ENCODE data around the gene AMPH.

AMPH gene

GRCh38 chr7:38453168-38453567 is 178.0 kb downstream of the AMPH start:
- H3K36me3 ChIP-seq (ENCODE audit: insufficient read depth): no peaks in the 10 kb centered on the region
- H4K20me1 ChIP-seq (ENCODE audit: insufficient read depth): no peaks in the 10 kb centered on the region
- H3K4me1 ChIP-seq (ENCODE audit: low read depth, poor library complexity, severe bottlenecking): no peaks in the 10 kb centered on the region
- no peak overlapping the region for H3K4me2 ChIP-seq
- H3K27ac ChIP-seq: no peak overlapping the region
- H3K4me3 ChIP-seq (IDR thresholded peaks at IDR 0.05; ENCODE audit: insufficient read depth, low read depth, low read length): no peak overlapping the region
- no peaks in the 10 kb centered on the region for H3K27me3 ChIP-seq (ENCODE audit: insufficient read depth, low read depth)
- no peaks in the 10 kb centered on the region for H3K79me2 ChIP-seq (ENCODE audit: insufficient read depth, low read depth)
- TF ChIP-seq, protein P1, sequence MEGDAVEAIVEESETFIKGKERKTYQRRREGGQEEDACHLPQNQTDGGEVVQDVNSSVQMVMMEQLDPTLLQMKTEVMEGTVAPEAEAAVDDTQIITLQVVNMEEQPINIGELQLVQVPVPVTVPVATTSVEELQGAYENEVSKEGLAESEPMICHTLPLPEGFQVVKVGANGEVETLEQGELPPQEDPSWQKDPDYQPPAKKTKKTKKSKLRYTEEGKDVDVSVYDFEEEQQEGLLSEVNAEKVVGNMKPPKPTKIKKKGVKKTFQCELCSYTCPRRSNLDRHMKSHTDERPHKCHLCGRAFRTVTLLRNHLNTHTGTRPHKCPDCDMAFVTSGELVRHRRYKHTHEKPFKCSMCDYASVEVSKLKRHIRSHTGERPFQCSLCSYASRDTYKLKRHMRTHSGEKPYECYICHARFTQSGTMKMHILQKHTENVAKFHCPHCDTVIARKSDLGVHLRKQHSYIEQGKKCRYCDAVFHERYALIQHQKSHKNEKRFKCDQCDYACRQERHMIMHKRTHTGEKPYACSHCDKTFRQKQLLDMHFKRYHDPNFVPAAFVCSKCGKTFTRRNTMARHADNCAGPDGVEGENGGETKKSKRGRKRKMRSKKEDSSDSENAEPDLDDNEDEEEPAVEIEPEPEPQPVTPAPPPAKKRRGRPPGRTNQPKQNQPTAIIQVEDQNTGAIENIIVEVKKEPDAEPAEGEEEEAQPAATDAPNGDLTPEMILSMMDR (conservative IDR thresholded peaks at IDR 0.05; ENCODE audit: low read depth, low read length): no peak
- no peak overlapping the region for H2AFZ ChIP-seq (ENCODE audit: low read depth)
- no peak overlapping the region for H3K9ac ChIP-seq

- Histone ChIP-seq H3K36me3 (ENCODE audit: insufficient read depth) (no peaks in the 10 kb centered on the region), H3K27me3 (ENCODE audit: insufficient read depth, low read depth) (no peaks in the 10 kb centered on the region), H3K79me2 (ENCODE audit: insufficient read depth, low read depth) (no peaks in the 10 kb centered on the region), H2AFZ (ENCODE audit: low read depth) (no peak overlapping the region), H3K27ac (no peak overlapping the region), H4K20me1 (ENCODE audit: insufficient read depth) (no peaks in the 10 kb centered on the region), H3K4me3 (IDR thresholded peaks at IDR 0.05; ENCODE audit: insufficient read depth, low read depth, low read length) (no peak overlapping the region), H3K4me2 (no peak overlapping the region), H3K4me1 (ENCODE audit: low read depth, poor library complexity, severe bottlenecking) (no peaks in the 10 kb centered on the region), H3K9ac (no peak overlapping the region)
- TF ChIP-seq, protein P1 (conservative IDR thresholded peaks at IDR 0.05; ENCODE audit: low read depth, low read length): no peak
These were observed 178.5 kb downstream of the AMPH start for GRCh38 chr7:38452681-38453108.

GRCh38 chr7:38451840-38452239 is 179.3 kb downstream of the AMPH start:
- TF ChIP-seq, protein P1 (conservative IDR thresholded peaks at IDR 0.05; ENCODE audit: low read depth, low read length): peak; percentile 37; the same call in 1 of the 2 replicates
- H3K27me3 ChIP-seq (ENCODE audit: insufficient read depth, low read depth): no peaks in the 10 kb centered on the region

DNA sequence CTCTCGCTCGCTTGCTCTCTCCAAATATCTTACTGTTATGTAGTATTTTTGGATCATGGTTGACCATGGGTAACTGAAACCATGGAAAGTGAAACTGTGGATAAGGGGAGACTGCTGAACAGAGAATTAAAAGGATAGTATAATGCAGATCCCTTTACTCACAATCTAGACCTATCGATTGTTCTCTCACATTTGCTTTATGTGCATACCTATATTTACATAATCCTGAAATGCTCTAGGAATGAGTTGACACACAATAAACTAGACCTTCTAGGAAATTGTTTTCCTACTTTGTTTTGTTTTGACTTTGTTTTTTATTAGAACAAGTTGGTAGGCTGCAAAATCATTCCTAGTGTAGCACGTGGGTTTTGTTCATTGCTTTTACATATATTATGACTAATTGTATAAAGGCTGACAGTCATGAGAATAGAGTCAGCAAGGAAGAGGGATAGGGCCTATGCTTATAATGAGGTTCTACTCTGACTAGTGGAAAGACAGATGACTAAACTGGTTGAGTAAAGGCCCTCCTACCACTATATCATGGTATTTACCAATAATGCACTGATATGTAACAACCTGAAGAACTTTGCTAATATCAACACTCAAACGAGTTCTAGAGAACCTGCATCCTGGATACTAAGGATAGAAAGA is 182.5 kb downstream of the AMPH start:
- H3K4me3 ChIP-seq (IDR thresholded peaks at IDR 0.05; ENCODE audit: insufficient read depth, low read depth, low read length): no peak overlapping the region
- H3K27ac ChIP-seq: no peak overlapping the region
- no peaks in the 10 kb centered on the region for H3K36me3 ChIP-seq (ENCODE audit: insufficient read depth)
- H2AFZ ChIP-seq (ENCODE audit: low read depth): no peak overlapping the region
- H3K4me1 ChIP-seq (ENCODE audit: low read depth, poor library complexity, severe bottlenecking): no peaks in the 10 kb centered on the region
- H3K9ac ChIP-seq: no peak overlapping the region
- no peaks in the 10 kb centered on the region for H3K79me2 ChIP-seq (ENCODE audit: insufficient read depth, low read depth)
- TF ChIP-seq, protein P1 (conservative IDR thresholded peaks at IDR 0.05; ENCODE audit: low read depth, low read length): no peak
- H4K20me1 ChIP-seq (ENCODE audit: insufficient read depth): no peaks in the 10 kb centered on the region
- no peak overlapping the region for H3K4me2 ChIP-seq
- H3K27me3 ChIP-seq (ENCODE audit: insufficient read depth, low read depth): no peaks in the 10 kb centered on the region

More at GRCh38 chr7:38451840-38452239, 179.3 kb downstream of the AMPH start:
- H3K4me3 ChIP-seq (IDR thresholded peaks at IDR 0.05; ENCODE audit: insufficient read depth, low read depth, low read length): no peak overlapping the region
- no peaks in the 10 kb centered on the region for H3K4me1 ChIP-seq (ENCODE audit: low read depth, poor library complexity, severe bottlenecking)
- H3K9ac ChIP-seq: no peak overlapping the region
- H3K27ac ChIP-seq: no peak overlapping the region
- no peaks in the 10 kb centered on the region for H4K20me1 ChIP-seq (ENCODE audit: insufficient read depth)
- H3K4me2 ChIP-seq: no peak overlapping the region
- no peak overlapping the region for H2AFZ ChIP-seq (ENCODE audit: low read depth)
- H3K36me3 ChIP-seq (ENCODE audit: insufficient read depth): no peaks in the 10 kb centered on the region
- H3K79me2 ChIP-seq (ENCODE audit: insufficient read depth, low read depth): no peaks in the 10 kb centered on the region
